SH-SY5Y (cell line): ENCODE measurements around the gene POU6F1.

Experiments
- GATA2 ChIP-seq: IDR thresholded peaks from 2 replicates; pipeline ENCODE4 v1.6.1; 2011; ENCODE audit warnings: mild to moderate bottlenecking, low read depth, low read length
- GATA3 ChIP-seq: IDR thresholded peaks from 2 replicates; pipeline ENCODE4 v1.6.1; 2011; ENCODE audit warnings: low read depth, mild to moderate bottlenecking, low read length, moderate library complexity

The POU6F1 gene

GRCh38 chr12:51171884-51172514, 45.9 kb downstream of the POU6F1 start:
- TF ChIP-seq GATA3 (no peak), GATA2 (no peak)

GRCh38 chr12:51163795-51164194, 54.1 kb downstream of the POU6F1 start:
- no peak for TF ChIP-seq GATA2
- no peak for TF ChIP-seq GATA3

GRCh38 chr12:51162217-51162616, 55.6 kb downstream of the POU6F1 start:
- TF ChIP-seq GATA3 = no peak
- TF ChIP-seq GATA2 = no peak

- no peak for TF ChIP-seq GATA3
- TF ChIP-seq GATA2 = no peak
Observed at GRCh38 chr12:51160814-51161459, 56.9 kb downstream of the POU6F1 start.

- TF ChIP-seq GATA3 = no peak
- no peak for TF ChIP-seq GATA2
Observed at GRCh38 chr12:51156245-51156765, 61.6 kb downstream of the POU6F1 start.

GRCh38 chr12:51152953-51153352, 64.9 kb downstream of the POU6F1 start:
- TF ChIP-seq GATA2 (no peak), GATA3 (no peak)

GRCh38 chr12:51150777-51151176, 67.1 kb downstream of the POU6F1 start:
- TF ChIP-seq GATA3 (no peak), GATA2 (no peak)

GRCh38 chr12:51147309-51147708, 70.6 kb downstream of the POU6F1 start:
- TF ChIP-seq GATA2 (no peak), GATA3 (no peak)

GRCh38 chr12:51139292-51139844, 78.5 kb downstream of the POU6F1 start:
- TF ChIP-seq GATA2 = no peak
- TF ChIP-seq GATA3 = no peak
